Duodenal mucosa (tissue), 2 donors: ENCODE data around the gene LRCH1.

Experiments used
- H3K27ac ChIP-seq: one replicate; pipeline ENCODE4 v1.7.0; 2013; ENCODE audit warnings: low read depth, low read length
- H3K27me3 ChIP-seq, 2 donors: one replicate each; pipeline ENCODE4 v1.7.0; 2013; ENCODE audit warnings: low read length in 2 of 2, control low read depth in 1 of 2; ENCODE audit not compliant: insufficient read depth in 2 of 2, control insufficient read depth in 1 of 2
- H3K36me3 ChIP-seq, 2 donors: one replicate each; pipeline ENCODE4 v1.7.0; 2013; ENCODE audit warnings: low read length in 2 of 2, control low read depth in 1 of 2; ENCODE audit not compliant: insufficient read depth in 2 of 2, control insufficient read depth in 1 of 2
- H3K4me1 ChIP-seq, 2 donors: one replicate each; pipeline ENCODE4 v1.7.0; 2013; ENCODE audit warnings: low read length in 2 of 2, control low read depth in 1 of 2; ENCODE audit not compliant: insufficient read depth in 2 of 2, control insufficient read depth in 1 of 2
- H3K4me3 ChIP-seq, 2 donors: one replicate each; pipeline ENCODE4 v1.7.0; 2013; ENCODE audit warnings: low read length in 2 of 2, low read depth in 1 of 2
- H3K9ac ChIP-seq, 2 donors: one replicate each; pipeline ENCODE4 v1.7.0; 2013; ENCODE audit warnings: low read length in 2 of 2, low read depth in 1 of 2
- H3K9me3 ChIP-seq, 2 donors: one replicate each; pipeline ENCODE4 v1.7.0; 2013; ENCODE audit warnings: low read length in 2 of 2, control low read depth in 1 of 2; ENCODE audit not compliant: control insufficient read depth in 1 of 2

The LRCH1 gene

DNA sequence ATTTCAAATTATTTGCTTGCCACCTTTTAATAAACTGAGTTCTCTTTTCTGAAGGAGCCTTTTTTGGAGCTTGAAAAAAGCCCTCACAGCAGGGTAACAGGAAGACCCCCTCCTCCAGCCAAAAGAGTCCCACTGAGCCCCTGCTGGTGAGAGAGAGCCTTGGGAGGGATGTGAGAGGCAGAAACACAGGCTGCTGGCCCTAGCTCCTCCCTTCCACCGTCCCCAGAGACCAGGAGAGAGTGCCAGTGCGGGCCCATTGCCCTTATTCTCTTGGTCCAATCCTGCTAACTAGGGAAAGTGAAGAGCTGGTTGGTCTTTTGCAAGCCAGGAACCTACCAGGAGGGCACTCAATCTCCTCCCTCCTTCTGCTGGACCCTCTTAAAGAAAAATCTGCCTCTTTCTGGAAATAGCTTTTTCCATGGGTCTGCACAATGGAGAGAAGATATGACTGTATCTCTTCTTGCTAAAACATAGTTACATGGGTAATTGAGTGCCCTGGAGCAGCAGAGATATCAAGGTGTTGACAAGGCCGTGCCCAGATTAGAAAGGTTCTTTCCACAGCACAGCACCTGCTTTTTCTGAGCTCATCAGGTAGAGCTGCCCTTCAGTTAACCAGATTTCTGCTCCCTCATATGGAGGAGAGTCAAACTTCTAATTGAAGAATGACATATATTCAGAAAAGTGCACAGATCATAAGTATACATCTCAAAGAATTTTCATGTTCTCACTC is 113.9 kb downstream of the LRCH1 start:
- Histone ChIP-seq H3K4me3 (no peak overlapping the region), H3K4me1 (peaks cover 32 to 46% of the 10 kb centered on the region in 2 donors), H3K9me3 (no peaks in the 10 kb centered on the region), H3K36me3 (peaks cover 7 to 10% of the 10 kb centered on the region in 2 donors), H3K9ac (no peak overlapping the region), H3K27ac (no peak overlapping the region), H3K27me3 (no peaks in the 10 kb centered on the region)

DNA sequence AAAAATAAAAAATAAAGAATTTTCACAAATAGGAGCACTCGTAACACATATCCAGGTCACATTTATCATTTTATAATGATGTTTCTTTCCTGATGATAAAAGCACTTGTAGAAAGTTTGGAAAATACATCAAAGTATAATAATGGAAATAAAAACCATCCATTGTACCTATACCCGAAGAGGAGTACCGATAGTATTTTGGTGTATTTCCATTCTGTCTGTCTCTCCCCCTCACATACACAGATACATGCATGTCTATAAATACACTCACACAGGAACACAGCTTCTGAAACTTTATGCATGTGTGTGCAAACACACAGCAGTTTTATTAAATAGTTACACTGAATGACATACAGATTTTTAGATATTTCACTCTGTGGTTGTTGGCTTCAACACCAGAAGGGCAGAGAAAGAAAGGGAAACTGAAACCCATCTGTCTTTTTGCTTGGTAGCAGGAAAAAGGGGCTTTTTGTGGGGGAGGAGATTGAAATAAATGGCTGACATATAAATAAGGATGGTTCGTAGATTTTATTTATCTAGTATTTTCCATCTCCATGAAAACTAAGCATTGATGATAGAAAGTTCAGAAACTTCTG is 114.8 kb downstream of the LRCH1 start:
- no peaks in the 10 kb centered on the region for H3K9me3 ChIP-seq
- H3K4me3 ChIP-seq, result peak overlapping the region; percentile 25 to 37
- no peak overlapping the region for H3K9ac ChIP-seq
- peaks cover 13 to 15% of the 10 kb centered on the region in 2 donors for H3K36me3 ChIP-seq
- H3K27ac ChIP-seq, result no peak overlapping the region
- H3K27me3 ChIP-seq, result no peaks in the 10 kb centered on the region
- peaks cover 26 to 37% of the 10 kb centered on the region in 2 donors for H3K4me1 ChIP-seq

GRCh38 chr13:46668302-46668720 is 115.3 kb downstream of the LRCH1 start:
- Histone ChIP-seq H3K27me3 (no peaks in the 10 kb centered on the region), H3K4me3 (peak overlapping the region; percentile 25 to 37), H3K27ac (no peak overlapping the region), H3K4me1 (peaks cover 23 to 33% of the 10 kb centered on the region in 2 donors), H3K9ac (no peak overlapping the region), H3K9me3 (no peaks in the 10 kb centered on the region), H3K36me3 (peaks cover 13 to 15% of the 10 kb centered on the region in 2 donors)

GRCh38 chr13:46668931-46669525 is 116.1 kb downstream of the LRCH1 start:
- H3K4me1 ChIP-seq, result peaks cover 20 to 27% of the 10 kb centered on the region in 2 donors
- H3K27ac ChIP-seq, result no peak overlapping the region
- H3K9ac ChIP-seq, result no peak overlapping the region
- H3K27me3 ChIP-seq, result no peaks in the 10 kb centered on the region
- H3K4me3 ChIP-seq, result no peak overlapping the region
- peaks cover 13 to 15% of the 10 kb centered on the region in 2 donors for H3K36me3 ChIP-seq
- H3K9me3 ChIP-seq, result no peaks in the 10 kb centered on the region

DNA sequence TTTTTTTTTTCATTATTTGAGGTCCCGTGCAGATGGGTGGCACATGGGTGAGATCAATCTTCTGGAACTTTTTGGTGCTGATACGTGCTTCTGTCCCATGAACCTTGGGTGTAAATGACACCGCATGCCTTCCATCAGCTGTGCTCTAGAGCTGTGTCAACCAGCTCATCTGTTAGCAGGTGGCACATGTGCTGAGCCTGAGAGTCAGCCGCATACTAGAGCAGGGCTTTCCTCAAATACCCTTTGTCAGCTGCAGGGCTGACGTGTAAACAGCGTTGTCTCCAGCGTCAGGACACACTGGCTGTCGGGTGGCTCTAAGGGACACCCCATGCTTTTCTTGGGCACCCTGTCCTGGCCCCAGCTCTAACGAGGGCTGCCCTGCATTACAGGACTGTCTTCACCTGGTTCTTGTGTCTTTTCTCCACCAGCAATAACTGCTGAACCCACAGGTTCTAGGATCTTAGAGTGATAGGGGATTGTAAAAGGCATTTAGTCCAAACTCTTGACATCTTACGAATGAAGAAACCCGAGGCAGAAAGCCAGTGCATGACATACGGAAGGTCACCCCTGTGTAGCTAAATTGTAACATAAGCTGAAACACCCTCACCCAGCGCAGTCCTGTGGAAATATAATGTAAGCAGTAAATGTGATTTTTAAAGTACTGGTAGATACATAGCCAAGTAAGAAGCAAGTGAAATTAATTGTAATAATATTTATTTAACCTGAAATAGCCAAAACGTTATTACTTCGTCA is 119.5 kb downstream of the LRCH1 start:
- no peak overlapping the region for H3K9ac ChIP-seq
- H3K4me1 ChIP-seq, result peaks cover 0 to 11% of the 10 kb centered on the region in 2 donors
- H3K36me3 ChIP-seq, result peaks cover 15 to 18% of the 10 kb centered on the region in 2 donors
- no peak overlapping the region for H3K4me3 ChIP-seq
- H3K27ac ChIP-seq, result no peak overlapping the region
- H3K9me3 ChIP-seq, result peaks cover 0 to 3% of the 10 kb centered on the region in 2 donors
- H3K27me3 ChIP-seq, result no peaks in the 10 kb centered on the region

DNA sequence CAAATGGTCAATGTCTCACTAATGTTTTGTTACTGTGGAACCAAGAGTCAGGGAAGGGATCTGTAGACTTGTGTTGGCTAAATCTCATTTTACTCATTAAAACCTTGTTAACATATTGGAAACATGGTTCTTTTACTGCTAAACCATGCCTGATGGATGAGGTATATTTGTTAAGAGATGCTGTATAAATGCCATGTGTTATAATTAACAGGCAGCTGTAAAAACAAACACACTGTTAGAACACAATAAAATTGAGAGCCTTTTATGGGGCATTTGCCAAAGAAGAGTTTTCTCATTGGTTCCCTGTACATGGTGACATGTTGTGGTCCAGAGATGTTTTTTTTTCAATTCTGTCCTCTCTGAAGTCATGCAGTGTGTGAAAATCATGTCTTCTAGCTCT is 122.0 kb downstream of the LRCH1 start:
- H3K36me3 ChIP-seq, result peaks cover 15 to 18% of the 10 kb centered on the region in 2 donors
- H3K27ac ChIP-seq, result no peak overlapping the region
- no peak overlapping the region for H3K9ac ChIP-seq
- no peak overlapping the region for H3K4me3 ChIP-seq
- no peaks in the 10 kb centered on the region for H3K27me3 ChIP-seq
- peaks cover 5 to 20% of the 10 kb centered on the region in 2 donors for H3K4me1 ChIP-seq
- peaks cover 0 to 3% of the 10 kb centered on the region in 2 donors for H3K9me3 ChIP-seq

DNA sequence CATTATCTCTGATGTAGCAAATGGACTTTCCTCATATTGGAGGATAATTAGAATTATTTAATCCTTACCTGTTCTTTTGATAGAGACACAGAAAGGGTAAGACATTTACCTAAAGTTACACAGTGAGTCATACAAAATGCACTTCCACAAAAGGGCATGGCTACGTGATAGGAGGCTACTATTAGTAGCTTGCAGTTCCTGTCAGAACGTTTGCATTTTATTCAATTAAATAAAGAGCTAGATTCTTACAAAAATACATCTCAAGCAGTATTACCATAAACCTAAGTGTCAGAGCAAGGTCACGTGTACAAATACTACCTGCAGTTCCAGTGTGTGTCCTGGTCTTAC is 123.4 kb downstream of the LRCH1 start:
- H3K9ac ChIP-seq, result no peak overlapping the region
- no peaks in the 10 kb centered on the region for H3K27me3 ChIP-seq
- H3K27ac ChIP-seq, result no peak overlapping the region
- H3K4me3 ChIP-seq, result no peak overlapping the region
- peaks cover 12 to 29% of the 10 kb centered on the region in 2 donors for H3K4me1 ChIP-seq
- H3K36me3 ChIP-seq, result peaks cover 8 to 14% of the 10 kb centered on the region in 2 donors
- H3K9me3 ChIP-seq, result peaks cover 0 to 3% of the 10 kb centered on the region in 2 donors

DNA sequence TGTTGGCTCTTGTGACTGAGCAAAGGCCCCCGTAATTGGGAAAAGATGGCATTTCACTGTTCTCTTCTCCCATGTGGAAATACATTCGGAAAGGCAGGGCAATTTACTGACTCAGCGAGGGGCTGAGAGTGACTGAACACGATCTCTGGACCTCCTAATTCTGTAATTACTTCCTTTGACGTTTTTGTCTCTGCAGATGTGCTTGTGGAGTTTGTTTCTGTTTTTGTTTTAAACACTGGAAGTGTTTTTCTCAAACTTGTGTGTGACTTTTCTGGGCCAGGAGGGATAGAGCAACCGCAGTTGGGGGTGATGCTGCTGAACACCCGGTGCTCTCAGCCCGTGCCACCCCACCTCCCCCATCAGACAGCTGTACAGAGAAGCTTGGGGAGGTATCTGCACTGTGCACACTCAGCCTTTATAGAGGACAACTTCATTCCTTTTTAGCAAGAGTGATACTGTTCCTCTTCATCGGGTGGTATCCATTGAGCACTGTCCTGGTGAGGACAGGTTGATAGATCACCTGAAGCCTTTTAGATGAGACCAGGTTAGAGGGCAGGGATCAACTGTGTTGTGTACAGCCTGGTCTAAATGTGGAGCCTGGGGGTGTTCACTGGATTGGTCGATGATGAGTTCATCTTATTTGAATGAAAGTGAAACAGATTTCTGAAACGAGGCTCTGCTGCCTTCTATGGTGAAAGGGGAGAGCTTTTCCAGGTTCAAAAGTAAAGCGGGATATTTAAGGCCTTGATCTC is 126.6 kb downstream of the LRCH1 start:
- H3K9ac ChIP-seq, result peak overlapping the region; percentile 58 to 68
- peak overlapping the region; percentile 55 for H3K27ac ChIP-seq
- H3K36me3 ChIP-seq, result peaks cover 1 to 7% of the 10 kb centered on the region in 2 donors
- no peaks in the 10 kb centered on the region for H3K27me3 ChIP-seq
- H3K4me3 ChIP-seq, result peak overlapping the region; percentile 53 to 66
- peaks cover 19 to 40% of the 10 kb centered on the region in 2 donors for H3K4me1 ChIP-seq
- peaks cover 0 to under 1% of the 10 kb centered on the region in 2 donors for H3K9me3 ChIP-seq

DNA sequence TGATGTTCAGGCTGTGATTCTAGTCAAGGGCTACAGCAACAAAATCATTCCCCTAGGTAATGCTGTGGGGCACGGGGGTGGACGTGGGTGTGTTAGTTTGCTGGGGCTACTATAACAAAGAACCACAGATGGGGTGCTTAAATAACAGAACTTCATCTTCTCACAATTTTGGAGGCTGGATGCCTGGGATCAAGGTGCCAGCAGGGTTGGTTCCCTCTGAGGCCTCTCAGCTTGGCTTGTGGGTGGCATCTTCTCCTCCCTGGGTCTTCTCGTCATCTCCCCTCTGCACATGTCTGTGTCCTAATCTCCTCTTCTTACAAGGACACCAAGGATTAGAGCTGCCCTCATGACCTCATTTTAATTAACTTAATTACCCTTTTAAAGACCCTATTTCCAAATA is 129.0 kb downstream of the LRCH1 start:
- Histone ChIP-seq H3K36me3 (peaks cover 0 to 7% of the 10 kb centered on the region in 2 donors), H3K4me1 (peaks cover 25 to 45% of the 10 kb centered on the region in 2 donors), H3K9me3 (no peaks in the 10 kb centered on the region), H3K4me3 (no peak overlapping the region), H3K27me3 (no peaks in the 10 kb centered on the region), H3K27ac (no peak overlapping the region), H3K9ac (no peak overlapping the region)
